Measurements from ENCODE around the gene SARS1. TPM values are rescaled to one million over a fixed set of nuclear protein-coding genes. Genes with fewer than 3 reads are reported as not detected.
A peak's percentile ranks its signal among the peaks of the same experiment; 100 is the strongest.
"Not testable (repeated sequence)": the region's sequence is repeated elsewhere in the genome, so short reads cannot be mapped to it uniquely, and the experiment has no call there.

The SARS1 gene
- total and polyA plus RNA-seq, 2 donors = 72.2 to 109 TPM

GRCh38 chr1:109213345-109213823 lies 334 bp upstream of the SARS1 start:
- Histone ChIP-seq H3K27ac (ENCODE audit: low read depth in 1 of 2, low read length in 1 of 2) (peak overlapping the region; percentile 22 to 23), H3K4me1 (ENCODE audit: control insufficient read depth in 2 of 2, insufficient read depth in 2 of 2, low read length in 2 of 2) (peaks cover 11 to 14% of the 10 kb centered on the region in 2 donors), H3K36me3 (ENCODE audit: control insufficient read depth in 2 of 2, insufficient read depth in 2 of 2, low read length in 1 of 2) (peaks cover 0 to 6% of the 10 kb centered on the region in 2 donors), H3K27me3 (ENCODE audit: control insufficient read depth in 2 of 2, insufficient read depth in 1 of 2, low read length in 1 of 2) (no peaks in the 10 kb centered on the region), H3K9me3 (ENCODE audit: control insufficient read depth in 2 of 2, insufficient read depth in 1 of 2, low read length in 1 of 2) (no peaks in the 10 kb centered on the region), H3K4me3 (ENCODE audit: low read length in 2 of 2) (peak overlapping the region; percentile 14 to 83)
- WGBS = 35% methylated on average over 10 of the region's 10 CpGs
- DNase-seq (ENCODE audit: low read depth in 6 of 9, low spot score in 9 of 9) = no peak

GRCh38 chr1:109214695-109215623 lies 1.2 kb downstream of the SARS1 start:
- Histone ChIP-seq H3K27ac (ENCODE audit: low read depth in 1 of 2, low read length in 1 of 2) (peak overlapping the region; percentile 61 to 63), H3K27me3 (ENCODE audit: control insufficient read depth in 2 of 2, insufficient read depth in 1 of 2, low read length in 1 of 2) (no peaks in the 10 kb centered on the region), H3K4me3 (ENCODE audit: low read length in 2 of 2) (peak overlapping the region; percentile 82 to 83), H3K9me3 (ENCODE audit: control insufficient read depth in 2 of 2, insufficient read depth in 1 of 2, low read length in 1 of 2) (no peaks in the 10 kb centered on the region), H3K36me3 (ENCODE audit: control insufficient read depth in 2 of 2, insufficient read depth in 2 of 2, low read length in 1 of 2) (peaks cover 0 to 6% of the 10 kb centered on the region in 2 donors), H3K4me1 (ENCODE audit: control insufficient read depth in 2 of 2, insufficient read depth in 2 of 2, low read length in 2 of 2) (peaks cover 11 to 14% of the 10 kb centered on the region in 2 donors)
- peak in 1 of 9 donors; percentile 20 for DNase-seq (ENCODE audit: low read depth in 6 of 9, low spot score in 9 of 9)
- WGBS = 38% methylated on average over 13 of the region's 13 CpGs

GRCh38 chr1:109216662-109217061 lies 2.9 kb downstream of the SARS1 start:
- Histone ChIP-seq H3K9me3 (ENCODE audit: control insufficient read depth in 2 of 2, insufficient read depth in 1 of 2, low read length in 1 of 2) (no peaks in the 10 kb centered on the region), H3K36me3 (ENCODE audit: control insufficient read depth in 2 of 2, insufficient read depth in 2 of 2, low read length in 1 of 2) (peaks cover 0 to 8% of the 10 kb centered on the region in 2 donors), H3K27ac (ENCODE audit: low read depth in 1 of 2, low read length in 1 of 2) (no peak overlapping the region), H3K4me3 (ENCODE audit: low read length in 2 of 2) (no peak overlapping the region), H3K4me1 (ENCODE audit: control insufficient read depth in 2 of 2, insufficient read depth in 2 of 2, low read length in 2 of 2) (peaks cover 11% of the 10 kb centered on the region in 2 donors), H3K27me3 (ENCODE audit: control insufficient read depth in 2 of 2, insufficient read depth in 1 of 2, low read length in 1 of 2) (no peaks in the 10 kb centered on the region)
- DNase-seq (ENCODE audit: low read depth in 6 of 9, low spot score in 9 of 9) = no peak
- WGBS = 98% methylated on average over 4 of the region's 4 CpGs

GRCh38 chr1:109218516-109218915 lies 4.8 kb downstream of the SARS1 start:
- no peaks in the 10 kb centered on the region for H3K27me3 ChIP-seq (ENCODE audit: control insufficient read depth in 2 of 2, insufficient read depth in 1 of 2, low read length in 1 of 2)
- H3K9me3 ChIP-seq (ENCODE audit: control insufficient read depth in 2 of 2, insufficient read depth in 1 of 2, low read length in 1 of 2) = peaks cover 0 to 2% of the 10 kb centered on the region in 2 donors
- WGBS = 89% methylated on average over 3 of the region's 3 CpGs
- H3K36me3 ChIP-seq (ENCODE audit: control insufficient read depth in 2 of 2, insufficient read depth in 2 of 2, low read length in 1 of 2) = peaks cover 0 to 12% of the 10 kb centered on the region in 2 donors
- H3K27ac ChIP-seq (ENCODE audit: low read depth in 1 of 2, low read length in 1 of 2) = no peak overlapping the region
- no peak for DNase-seq (ENCODE audit: low read depth in 6 of 9, low spot score in 9 of 9)
- no peak overlapping the region for H3K4me3 ChIP-seq (ENCODE audit: low read length in 2 of 2)
- H3K4me1 ChIP-seq (ENCODE audit: control insufficient read depth in 2 of 2, insufficient read depth in 2 of 2, low read length in 2 of 2) = peaks cover 7 to 11% of the 10 kb centered on the region in 2 donors

- DNase-seq (ENCODE audit: low read depth in 6 of 9, low spot score in 9 of 9); H3K27me3 ChIP-seq (ENCODE audit: control insufficient read depth in 2 of 2, insufficient read depth in 1 of 2, low read length in 1 of 2); H3K4me3 ChIP-seq (ENCODE audit: low read length in 2 of 2); H3K4me1 ChIP-seq (ENCODE audit: control insufficient read depth in 2 of 2, insufficient read depth in 2 of 2, low read length in 2 of 2); H3K9me3 ChIP-seq (ENCODE audit: control insufficient read depth in 2 of 2, insufficient read depth in 1 of 2, low read length in 1 of 2); H3K27ac ChIP-seq (ENCODE audit: low read depth in 1 of 2, low read length in 1 of 2): not testable (repeated sequence)
- peaks cover under 1 to 15% of the 10 kb centered on the region in 2 donors for H3K36me3 ChIP-seq (ENCODE audit: control insufficient read depth in 2 of 2, insufficient read depth in 2 of 2, low read length in 1 of 2)
- WGBS = 96% methylated on average over 9 of the region's 9 CpGs
Measured at GRCh38 chr1:109221201-109221600, 7.5 kb downstream of the SARS1 start.

- 96% methylated on average over 3 of the region's 3 CpGs for WGBS
- Histone ChIP-seq H3K27ac (ENCODE audit: low read depth in 1 of 2, low read length in 1 of 2) (no peak overlapping the region), H3K36me3 (ENCODE audit: control insufficient read depth in 2 of 2, insufficient read depth in 2 of 2, low read length in 1 of 2) (peaks cover 21 to 40% of the 10 kb centered on the region in 2 donors), H3K4me3 (ENCODE audit: low read length in 2 of 2) (no peak overlapping the region), H3K4me1 (ENCODE audit: control insufficient read depth in 2 of 2, insufficient read depth in 2 of 2, low read length in 2 of 2) (no peaks in the 10 kb centered on the region), H3K27me3 (ENCODE audit: control insufficient read depth in 2 of 2, insufficient read depth in 1 of 2, low read length in 1 of 2) (no peaks in the 10 kb centered on the region), H3K9me3 (ENCODE audit: control insufficient read depth in 2 of 2, insufficient read depth in 1 of 2, low read length in 1 of 2) (peaks cover 0 to 2% of the 10 kb centered on the region in 2 donors)
- no peak for DNase-seq (ENCODE audit: low read depth in 6 of 9, low spot score in 9 of 9)
Measured at GRCh38 chr1:109225308-109225707, 11.6 kb downstream of the SARS1 start.

GRCh38 chr1:109225711-109226445 lies 12.2 kb downstream of the SARS1 start:
- peaks cover 0 to 2% of the 10 kb centered on the region in 2 donors for H3K9me3 ChIP-seq (ENCODE audit: control insufficient read depth in 2 of 2, insufficient read depth in 1 of 2, low read length in 1 of 2)
- no peak overlapping the region for H3K27ac ChIP-seq (ENCODE audit: low read depth in 1 of 2, low read length in 1 of 2)
- over 99% methylated on average over 5 of the region's 5 CpGs for WGBS
- H3K27me3 ChIP-seq (ENCODE audit: control insufficient read depth in 2 of 2, insufficient read depth in 1 of 2, low read length in 1 of 2) = no peaks in the 10 kb centered on the region
- H3K36me3 ChIP-seq (ENCODE audit: control insufficient read depth in 2 of 2, insufficient read depth in 2 of 2, low read length in 1 of 2) = peaks cover 26 to 45% of the 10 kb centered on the region in 2 donors
- H3K4me3 ChIP-seq (ENCODE audit: low read length in 2 of 2) = no peak overlapping the region
- DNase-seq (ENCODE audit: low read depth in 6 of 9, low spot score in 9 of 9) = no peak
- no peaks in the 10 kb centered on the region for H3K4me1 ChIP-seq (ENCODE audit: control insufficient read depth in 2 of 2, insufficient read depth in 2 of 2, low read length in 2 of 2)

- WGBS = over 99% methylated on average over 3 of the region's 3 CpGs
- Histone ChIP-seq H3K36me3 (ENCODE audit: control insufficient read depth in 2 of 2, insufficient read depth in 2 of 2, low read length in 1 of 2) (peaks cover 45 to 65% of the 10 kb centered on the region in 2 donors), H3K27ac (ENCODE audit: low read depth in 1 of 2, low read length in 1 of 2) (no peak overlapping the region), H3K27me3 (ENCODE audit: control insufficient read depth in 2 of 2, insufficient read depth in 1 of 2, low read length in 1 of 2) (no peaks in the 10 kb centered on the region), H3K4me3 (ENCODE audit: low read length in 2 of 2) (no peak overlapping the region), H3K9me3 (ENCODE audit: control insufficient read depth in 2 of 2, insufficient read depth in 1 of 2, low read length in 1 of 2) (no peaks in the 10 kb centered on the region), H3K4me1 (ENCODE audit: control insufficient read depth in 2 of 2, insufficient read depth in 2 of 2, low read length in 2 of 2) (no peaks in the 10 kb centered on the region)
- DNase-seq (ENCODE audit: low read depth in 6 of 9, low spot score in 9 of 9) = no peak
Measured at GRCh38 chr1:109228167-109228566, 14.4 kb downstream of the SARS1 start.

All from thymus (tissue), 11 donors.